Neural progenitor cell (in vitro differentiated cells): ENCODE results near the gene HMX1. TPM values are rescaled to one million over a fixed set of nuclear protein-coding genes. Genes with fewer than 3 reads are reported as not detected.

Experiments used
- DNase-seq: peaks from one replicate; pipeline ENCODE4 v3.0.0-alpha.2; 2016; ENCODE audit warnings: low spot score
- H2AFZ ChIP-seq: fragments of 200-600 bp; sonication (generic); replicated peaks from 2 replicates; pipeline ENCODE4 v1.6.1; 2016; ENCODE audit warnings: antibody characterized with exemption
- H3F3A ChIP-seq: fragments of 200-600 bp; sonication (generic); 2 replicates; pipeline ENCODE4 v1.6.1; 2016; ENCODE audit warnings: antibody characterized with exemption, low read depth
- H3K27ac ChIP-seq: fragments of 200-600 bp; sonication (generic); 2 replicates; pipeline ENCODE4 v1.5.1; 2016; ENCODE audit warnings: mild to moderate bottlenecking
- H3K27me3 ChIP-seq: fragments of 200-600 bp; sonication (generic); 2 replicates; pipeline ENCODE4 v1.6.1; 2016; ENCODE audit warnings: mild to moderate bottlenecking, moderate library complexity
- H3K36me3 ChIP-seq: fragments of 200-600 bp; sonication (generic); 2 replicates; pipeline ENCODE4 v1.5.1; 2016
- H3K4me1 ChIP-seq: fragments of 200-600 bp; sonication (generic); 2 replicates; pipeline ENCODE4 v1.6.1; 2016; ENCODE audit warnings: mixed run types
- H3K4me2 ChIP-seq: fragments of 200-600 bp; sonication (generic); 2 replicates; pipeline ENCODE4 v1.6.1; 2016
- H3K4me3 ChIP-seq: fragments of 200-600 bp; sonication (generic); 2 replicates; pipeline ENCODE4 v1.5.1; 2016
- H3K79me2 ChIP-seq: fragments of 200-600 bp; sonication (generic); 2 replicates; pipeline ENCODE4 v1.6.1; 2016; ENCODE audit warnings: low read depth
- H3K9ac ChIP-seq: fragments of 200-600 bp; sonication (generic); 2 replicates; pipeline ENCODE4 v1.6.1; 2016
- H3K9me3 ChIP-seq: fragments of 200-600 bp; sonication (generic); 2 replicates; pipeline ENCODE4 v1.5.1; 2016; ENCODE audit warnings: low read depth
- H4K20me1 ChIP-seq: fragments of 200-600 bp; sonication (generic); 2 replicates; pipeline ENCODE4 v1.6.1; 2016; ENCODE audit warnings: low read depth
- H3K27ac Mint-ChIP-seq: 3 replicates; pipeline ENCODE4 v1.8.0; 2021; ENCODE audit warnings: mixed read lengths
- H3K27me3 Mint-ChIP-seq: 2 replicates; pipeline ENCODE4 v1.8.0; 2022; ENCODE audit warnings: low read depth, mild to moderate bottlenecking, inconsistent platforms, moderate library complexity, mixed read lengths; ENCODE audit not compliant: insufficient read depth
- H3K36me3 Mint-ChIP-seq: 3 replicates; pipeline ENCODE4 v1.8.0; 2021; ENCODE audit warnings: mixed read lengths
- H3K4me1 Mint-ChIP-seq: 3 replicates; pipeline ENCODE4 v1.8.0; 2021; ENCODE audit warnings: mixed read lengths
- H3K4me3 Mint-ChIP-seq: 3 replicates; pipeline ENCODE4 v1.8.0; 2021; ENCODE audit warnings: mild to moderate bottlenecking, moderate library complexity, mixed read lengths
- H3K9me3 Mint-ChIP-seq: 3 replicates; pipeline ENCODE4 v1.8.0; 2020; ENCODE audit warnings: mixed read lengths
- EZH2 ChIP-seq: fragments of 200-600 bp; sonication (generic); IDR thresholded peaks from 2 replicates; pipeline ENCODE4 v1.6.1; 2017; ENCODE audit warnings: antibody characterized with exemption, mild to moderate bottlenecking, moderate library complexity
- EZH2phosphoT487 ChIP-seq: fragments of 200-600 bp; sonication (generic); IDR thresholded peaks from 2 replicates; pipeline ENCODE4 v1.6.1; 2017; ENCODE audit warnings: antibody characterized with exemption
- total RNA-seq: library from RNA; depleted of rRNA; stranded (reverse); fragments of >200 nt; gene quantifications from 2 replicates; pipeline ENCODE4 v1.2.3, GENCODE V29; 2015; ENCODE audit warnings: low replicate concordance
- TF ChIP-seq, protein P1 (sequence below): fragments of 200-600 bp; sonication (generic); IDR thresholded peaks from 2 replicates; pipeline ENCODE4 v1.5.1; 2017; ENCODE audit warnings: antibody characterized with exemption, mild to moderate bottlenecking

HMX1 gene
- total RNA-seq, 1 donor from 2014 or later, result not detected

DNA sequence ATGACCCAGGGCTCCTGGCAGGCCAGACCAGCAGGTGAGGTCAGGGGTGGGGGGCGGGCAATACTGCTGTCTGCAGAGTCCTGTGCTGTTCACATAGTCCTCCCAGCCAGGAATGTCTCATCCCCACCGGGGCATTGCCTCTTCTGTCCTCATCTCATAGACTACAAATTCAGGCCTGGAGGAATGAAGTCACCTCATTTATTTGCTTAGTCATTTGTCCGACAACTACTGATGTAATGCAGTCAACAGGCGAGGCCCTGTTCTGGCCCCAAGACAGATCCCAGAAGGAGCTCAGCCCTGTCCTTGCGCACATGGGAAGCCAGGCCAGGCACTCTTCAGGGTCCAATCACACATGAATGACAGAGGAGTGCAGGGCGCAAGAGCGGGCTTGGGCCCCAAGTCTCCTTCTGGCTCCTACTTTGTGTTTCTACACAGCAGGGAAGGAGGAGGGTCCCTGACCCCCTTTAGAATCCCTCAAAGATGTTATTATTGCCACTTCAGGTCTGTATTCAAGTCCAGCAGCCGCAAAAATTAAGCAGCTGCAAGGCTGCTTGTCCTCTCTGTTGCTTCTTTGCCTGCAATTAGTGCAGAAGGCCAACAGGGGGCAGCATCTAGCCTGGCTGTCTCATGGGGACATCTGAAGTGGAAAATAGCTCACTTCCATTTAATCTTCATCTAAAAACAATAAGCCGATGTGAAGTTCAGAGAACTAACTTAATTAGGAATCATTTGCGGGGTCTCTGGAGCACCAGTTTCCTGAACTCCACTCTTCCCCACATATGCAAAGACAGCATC, 15.2 kb upstream of the HMX1 start:
- Histone ChIP-seq H3K4me1 (no peaks in the 10 kb centered on the region), H3K79me2 (no peaks in the 10 kb centered on the region), H3K27ac (no peak overlapping the region), H3K9me3 (no peaks in the 10 kb centered on the region), H3F3A (no peaks in the 10 kb centered on the region), H3K27me3 (peaks cover 100% of the 10 kb centered on the region), H3K9ac (no peak overlapping the region), H2AFZ (no peak overlapping the region), H3K4me2 (no peak overlapping the region), H3K4me3 (no peak overlapping the region), H3K36me3 (no peaks in the 10 kb centered on the region), H4K20me1 (peaks cover 23% of the 10 kb centered on the region)
- Mint-ChIP-seq H3K4me1 (peaks cover 8% of the 10 kb centered on the region), H3K27me3 (peaks cover 71% of the 10 kb centered on the region), H3K27ac (no peak overlapping the region), H3K36me3 (no peaks in the 10 kb centered on the region), H3K4me3 (no peak overlapping the region), H3K9me3 (peaks cover 2% of the 10 kb centered on the region)
- no peak for DNase-seq
- TF ChIP-seq, protein P1, sequence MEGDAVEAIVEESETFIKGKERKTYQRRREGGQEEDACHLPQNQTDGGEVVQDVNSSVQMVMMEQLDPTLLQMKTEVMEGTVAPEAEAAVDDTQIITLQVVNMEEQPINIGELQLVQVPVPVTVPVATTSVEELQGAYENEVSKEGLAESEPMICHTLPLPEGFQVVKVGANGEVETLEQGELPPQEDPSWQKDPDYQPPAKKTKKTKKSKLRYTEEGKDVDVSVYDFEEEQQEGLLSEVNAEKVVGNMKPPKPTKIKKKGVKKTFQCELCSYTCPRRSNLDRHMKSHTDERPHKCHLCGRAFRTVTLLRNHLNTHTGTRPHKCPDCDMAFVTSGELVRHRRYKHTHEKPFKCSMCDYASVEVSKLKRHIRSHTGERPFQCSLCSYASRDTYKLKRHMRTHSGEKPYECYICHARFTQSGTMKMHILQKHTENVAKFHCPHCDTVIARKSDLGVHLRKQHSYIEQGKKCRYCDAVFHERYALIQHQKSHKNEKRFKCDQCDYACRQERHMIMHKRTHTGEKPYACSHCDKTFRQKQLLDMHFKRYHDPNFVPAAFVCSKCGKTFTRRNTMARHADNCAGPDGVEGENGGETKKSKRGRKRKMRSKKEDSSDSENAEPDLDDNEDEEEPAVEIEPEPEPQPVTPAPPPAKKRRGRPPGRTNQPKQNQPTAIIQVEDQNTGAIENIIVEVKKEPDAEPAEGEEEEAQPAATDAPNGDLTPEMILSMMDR, result peak; percentile 57
- no peak for TF ChIP-seq EZH2

DNA sequence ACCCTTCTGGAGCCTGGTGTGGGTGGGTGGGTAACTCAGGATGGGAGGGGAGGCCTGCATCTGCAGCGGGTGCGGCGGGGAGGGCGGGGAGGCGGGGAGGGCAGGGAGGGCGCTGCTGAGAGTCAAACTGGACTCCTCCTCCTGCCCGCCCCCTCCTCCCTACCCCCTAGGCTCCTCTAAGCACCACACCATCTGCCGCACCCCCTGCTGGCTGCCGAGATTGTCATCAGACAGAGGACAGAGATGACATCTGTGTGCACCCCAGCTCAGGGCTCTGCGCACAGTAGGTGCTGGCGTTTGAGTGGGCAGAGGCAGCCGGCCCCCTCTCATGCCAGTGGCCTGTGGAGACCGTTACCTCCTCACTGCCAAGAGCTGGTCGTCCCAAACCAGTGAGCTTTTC, 10.6 kb upstream of the HMX1 start:
- Mint-ChIP-seq H3K27ac (no peak overlapping the region), H3K9me3 (peaks cover 2% of the 10 kb centered on the region), H3K4me3 (no peak overlapping the region), H3K36me3 (no peaks in the 10 kb centered on the region), H3K27me3 (peaks cover 63% of the 10 kb centered on the region), H3K4me1 (peaks cover 5% of the 10 kb centered on the region)
- Histone ChIP-seq H3K9me3 (no peaks in the 10 kb centered on the region), H3K27me3 (peaks cover 100% of the 10 kb centered on the region), H3K4me2 (no peak overlapping the region), H3K9ac (no peak overlapping the region), H3K36me3 (no peaks in the 10 kb centered on the region), H4K20me1 (peaks cover 29% of the 10 kb centered on the region), H3K27ac (no peak overlapping the region), H3K79me2 (no peaks in the 10 kb centered on the region), H2AFZ (no peak overlapping the region), H3K4me3 (no peak overlapping the region), H3F3A (no peaks in the 10 kb centered on the region), H3K4me1 (no peaks in the 10 kb centered on the region)
- DNase-seq, result peak; percentile 13
- TF ChIP-seq EZH2, result no peak
- no peak for TF ChIP-seq EZH2phosphoT487

DNA sequence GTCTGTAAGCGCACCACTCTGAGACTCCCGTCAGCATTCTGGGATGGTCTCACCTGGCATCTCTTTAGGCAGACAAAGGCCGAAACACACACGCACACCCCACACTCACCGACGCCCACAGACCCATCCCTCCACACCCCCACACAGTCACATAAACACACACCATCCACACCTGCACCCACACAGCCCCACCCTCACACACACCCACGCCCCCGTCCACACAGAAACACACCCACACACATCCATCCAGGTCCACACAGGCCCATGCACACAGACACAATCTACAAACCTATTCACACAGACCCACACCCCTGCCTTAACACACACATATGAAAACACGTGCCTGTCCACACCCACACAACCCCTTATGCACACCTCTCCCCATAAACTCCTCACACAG, 9.2 kb upstream of the HMX1 start:
- Histone ChIP-seq H3K36me3 (no peaks in the 10 kb centered on the region), H3K27me3 (peaks cover 100% of the 10 kb centered on the region), H3F3A (no peaks in the 10 kb centered on the region), H3K9me3 (no peaks in the 10 kb centered on the region), H3K4me2 (no peak overlapping the region), H4K20me1 (peaks cover 40% of the 10 kb centered on the region), H3K4me3 (no peak overlapping the region), H3K4me1 (no peaks in the 10 kb centered on the region), H3K9ac (no peak overlapping the region), H3K79me2 (no peaks in the 10 kb centered on the region), H2AFZ (no peak overlapping the region), H3K27ac (no peak overlapping the region)
- Mint-ChIP-seq H3K4me3 (no peak overlapping the region), H3K36me3 (no peaks in the 10 kb centered on the region), H3K9me3 (no peaks in the 10 kb centered on the region), H3K27ac (no peak overlapping the region), H3K4me1 (peaks cover 5% of the 10 kb centered on the region), H3K27me3 (peaks cover 62% of the 10 kb centered on the region)
- no peak for DNase-seq
- TF ChIP-seq EZH2 (no peak), EZH2phosphoT487 (no peak)
- TF ChIP-seq, protein P1, result no peak

DNA sequence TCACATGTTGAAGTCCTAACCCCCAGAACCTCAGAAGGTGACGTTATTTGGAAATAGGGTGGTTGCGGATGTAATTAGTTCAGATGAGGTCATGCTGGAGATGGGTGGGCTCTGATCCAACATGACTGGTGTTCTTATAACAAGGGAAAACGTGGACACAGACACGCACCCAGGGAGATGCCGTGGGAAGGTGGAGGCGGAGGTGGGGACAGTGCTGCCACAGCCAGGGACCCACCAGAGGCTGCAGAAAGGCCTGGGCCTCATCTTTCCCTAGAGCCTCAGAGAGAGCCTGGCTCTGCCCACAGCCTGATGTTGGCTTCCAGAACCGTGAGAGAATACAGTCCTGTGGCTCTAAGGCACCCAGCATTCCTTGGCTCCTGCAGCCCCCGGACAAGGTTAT, 7.9 kb upstream of the HMX1 start:
- Histone ChIP-seq H3K27ac (no peak overlapping the region), H2AFZ (no peak overlapping the region), H3K9me3 (no peaks in the 10 kb centered on the region), H3K36me3 (no peaks in the 10 kb centered on the region), H3K4me3 (no peak overlapping the region), H3K4me1 (no peaks in the 10 kb centered on the region), H3K27me3 (peaks cover 100% of the 10 kb centered on the region), H3F3A (no peaks in the 10 kb centered on the region), H3K79me2 (no peaks in the 10 kb centered on the region), H3K4me2 (no peak overlapping the region), H4K20me1 (peaks cover 49% of the 10 kb centered on the region), H3K9ac (no peak overlapping the region)
- H3K27me3 Mint-ChIP-seq, result peaks cover 71% of the 10 kb centered on the region
- no peaks in the 10 kb centered on the region for H3K4me1 Mint-ChIP-seq
- no peak for DNase-seq
- TF ChIP-seq EZH2 (no peak), EZH2phosphoT487 (no peak)
- TF ChIP-seq, protein P1, result no peak
- no peak overlapping the region for H3K4me3 Mint-ChIP-seq
- H3K27ac Mint-ChIP-seq, result no peak overlapping the region
- no peaks in the 10 kb centered on the region for H3K9me3 Mint-ChIP-seq
- no peaks in the 10 kb centered on the region for H3K36me3 Mint-ChIP-seq
